Measurements from ENCODE around the gene CCRL2. TPM values are rescaled to one million over a fixed set of nuclear protein-coding genes. Genes with fewer than 3 reads are reported as not detected.

The CCRL2 gene
- total RNA-seq, 1 experiment from 2014 or later, result not detected

Other genes starting within 250 kb of the CCRL2 start
- not detected in 2 replicates for gene CCR1, start 198.9 kb upstream of the CCRL2 start, total RNA-seq (2014; rRNA removed; shearing (Covaris generic); ENCODE audit: low replicate concordance)
- gene CCR3, start 164.8 kb upstream of the CCRL2 start, total RNA-seq (2014; rRNA removed; shearing (Covaris generic); ENCODE audit: low replicate concordance), result not detected in 2 replicates
- not detected in 2 replicates for gene CCR2, start 53.1 kb upstream of the CCRL2 start, total RNA-seq (2014; rRNA removed; shearing (Covaris generic); ENCODE audit: low replicate concordance)
- gene CCR5, start 36.3 kb upstream of the CCRL2 start, total RNA-seq (2014; rRNA removed; shearing (Covaris generic); ENCODE audit: low replicate concordance), result not detected in 2 replicates
- not detected in 2 replicates for gene LTF, start 57.6 kb downstream of the CCRL2 start, total RNA-seq (2014; rRNA removed; shearing (Covaris generic); ENCODE audit: low replicate concordance)
- not detected in 2 replicates for gene RTP3, start 90.7 kb downstream of the CCRL2 start, total RNA-seq (2014; rRNA removed; shearing (Covaris generic); ENCODE audit: low replicate concordance)
- not detected in 2 replicates for gene LRRC2, start 159.0 kb downstream of the CCRL2 start, total RNA-seq (2014; rRNA removed; shearing (Covaris generic); ENCODE audit: low replicate concordance)
- gene FAM240A, start 205.3 kb downstream of the CCRL2 start, total RNA-seq (2014; rRNA removed; shearing (Covaris generic); ENCODE audit: low replicate concordance), result not detected in 2 replicates